Gastrocnemius medialis (tissue), 4 donors: ENCODE results near the gene VEGFA. TPM values are rescaled to one million over a fixed set of nuclear protein-coding genes. Genes with fewer than 3 reads are reported as not detected.

ENCODE experiments used
- ATAC-seq, 2 donors: fragments of 150-250 bp; one replicate each; pipeline ENCODE4 v1.9.1; 2016
- DNase-seq, 2 donors: peaks; one replicate each; pipeline ENCODE4 v3.0.0-alpha.2; 2019
- H3K27ac ChIP-seq, 4 donors: fragments of 200-600 bp; sonication (generic); 1 replicate in 1 of 4; 2 replicates in 3 of 4; pipeline ENCODE4 v1.5.1; 2016 to 2018; ENCODE audit warnings: mild to moderate bottlenecking in 2 of 4, moderate library complexity in 1 of 4
- H3K27me3 ChIP-seq, 3 donors: fragments of 200-600 bp; sonication (generic) in 2 of 3; 1 replicate in 1 of 3; 2 replicates in 2 of 3; pipeline versions ENCODE4 v1.5.1 to v1.6.0; 2016 to 2019; ENCODE audit warnings: mild to moderate bottlenecking in 1 of 3, moderate library complexity in 1 of 3
- H3K36me3 ChIP-seq, 2 donors: fragments of 200-600 bp; sonication (generic) in 1 of 2; one replicate each; pipeline ENCODE4 v1.5.1; 2017 to 2018
- H3K4me1 ChIP-seq, 2 donors: fragments of 200-600 bp; sonication (generic) in 1 of 2; one replicate each; pipeline ENCODE4 v1.5.1; 2016 to 2017; ENCODE audit warnings: mild to moderate bottlenecking in 2 of 2
- H3K4me3 ChIP-seq, 4 donors: fragments of 200-600 bp; sonication (generic) in 3 of 4; 1 replicate in 1 of 4; 2 replicates in 3 of 4; pipeline ENCODE4 v1.5.1; 2016 to 2019; ENCODE audit warnings: mild to moderate bottlenecking in 2 of 4
- H3K9me3 ChIP-seq, 3 donors: fragments of 200-600 bp; sonication (generic) in 2 of 3; 1 replicate in 1 of 3; 2 replicates in 2 of 3; pipeline ENCODE4 v1.5.1; 2016 to 2019
- CTCF ChIP-seq, 5 experiments: fragments of 450-650 bp in 3 of 5; fragments of 200-600 bp in 2 of 5; sonication (generic) in 2 of 5; IDR thresholded peaks in 4 of 5; conservative IDR thresholded peaks in 1 of 5; 1 replicate in 4 of 5; 2 replicates in 1 of 5; pipeline ENCODE4 v1.5.1; 2016 to 2019; ENCODE audit warnings: antibody characterized with exemption in 5 of 5, mild to moderate bottlenecking in 3 of 5, moderate library complexity in 3 of 5
- POLR2A ChIP-seq, 2 donors: fragments of 450-650 bp; IDR thresholded peaks; one replicate each; pipeline ENCODE4 v1.6.1; 2017; ENCODE audit warnings: antibody characterized with exemption in 2 of 2, mild to moderate bottlenecking in 2 of 2, moderate library complexity in 2 of 2
- in situ Hi-C, 4 donors: fragments of 200-750 bp; cut with MboI; loops; one replicate each; pipeline versions ENCODE4 v1.15.0 to v1.8.0; 2017; ENCODE audit warnings: low sequenced_read_pairs in 4 of 4
- intact Hi-C: fragments of 100-400 bp; cut with DNase I; formaldehyde crosslinking; loops from one replicate; pipeline ENCODE4 v1.15.1; 2023; ENCODE audit warnings: low total_unique reads
- total RNA-seq, 4 donors: library from RNA; depleted of rRNA; stranded (reverse); fragments of >200 nt; gene quantifications; one replicate each; pipeline versions ENCODE4 v1.1.0 to v1.2.3, GENCODE V29; 2016

Gene VEGFA
- total RNA-seq, 4 donors from 2014 or later: 66.4 to 195 (median 149) TPM

- Histone ChIP-seq H3K4me1 (no peaks in the 10 kb centered on the region), H3K4me3 (no peak overlapping the region), H3K9me3 (peaks cover 3 to 14% (median 6%) of the 10 kb centered on the region in 3 donors), H3K36me3 (no peaks in the 10 kb centered on the region), H3K27ac (no peak overlapping the region), H3K27me3 (no peaks in the 10 kb centered on the region)
- DNase-seq: no peak
- in situ Hi-C loops: no loop called here
- no peak for ATAC-seq
- TF ChIP-seq CTCF (IDR thresholded peaks at IDR 0.05 in 4 of 5, conservative IDR thresholded peaks at IDR 0.05 in 1 of 5) (no peak), POLR2A (IDR thresholded peaks at IDR 0.05) (no peak)
- intact Hi-C loops: no loop called here
These were observed 40.5 kb upstream of the VEGFA start for GRCh38 chr6:43729537-43729936.

GRCh38 chr6:43730634-43731033 is 39.4 kb upstream of the VEGFA start:
- Histone ChIP-seq H3K27ac (no peak overlapping the region), H3K4me3 (no peak overlapping the region), H3K4me1 (no peaks in the 10 kb centered on the region), H3K27me3 (no peaks in the 10 kb centered on the region), H3K36me3 (no peaks in the 10 kb centered on the region), H3K9me3 (peaks cover 3 to 14% (median 6%) of the 10 kb centered on the region in 3 donors)
- intact Hi-C loops (no loop called here), in situ Hi-C loops (no loop called here)
- DNase-seq (no peak), ATAC-seq (no peak)
- no peak for TF ChIP-seq POLR2A (IDR thresholded peaks at IDR 0.05)
- TF ChIP-seq CTCF (IDR thresholded peaks at IDR 0.05 in 4 of 5, conservative IDR thresholded peaks at IDR 0.05 in 1 of 5): no peak

GRCh38 chr6:43733471-43734293 is 36.3 kb upstream of the VEGFA start:
- no peak overlapping the region for H3K4me3 ChIP-seq
- H3K36me3 ChIP-seq: no peaks in the 10 kb centered on the region
- in situ Hi-C loops: no loop called here
- no peak overlapping the region for H3K27ac ChIP-seq
- no peak for TF ChIP-seq CTCF (IDR thresholded peaks at IDR 0.05 in 4 of 5, conservative IDR thresholded peaks at IDR 0.05 in 1 of 5)
- TF ChIP-seq POLR2A (IDR thresholded peaks at IDR 0.05): no peak
- H3K9me3 ChIP-seq: peaks cover 3 to 14% (median 6%) of the 10 kb centered on the region in 3 donors
- no peak for DNase-seq
- H3K27me3 ChIP-seq: no peaks in the 10 kb centered on the region
- H3K4me1 ChIP-seq: no peaks in the 10 kb centered on the region
- no peak for ATAC-seq
- intact Hi-C loops: no loop called here

- DNase-seq: no peak
- TF ChIP-seq CTCF (IDR thresholded peaks at IDR 0.05 in 4 of 5, conservative IDR thresholded peaks at IDR 0.05 in 1 of 5) (no peak), POLR2A (IDR thresholded peaks at IDR 0.05) (no peak)
- in situ Hi-C loops: no loop called here
- Histone ChIP-seq H3K36me3 (no peaks in the 10 kb centered on the region), H3K4me3 (no peak overlapping the region), H3K9me3 (peaks cover 3 to 14% (median 6%) of the 10 kb centered on the region in 3 donors), H3K27ac (no peak overlapping the region), H3K4me1 (no peaks in the 10 kb centered on the region), H3K27me3 (no peaks in the 10 kb centered on the region)
- no peak for ATAC-seq
- intact Hi-C loops: no loop called here
These were observed 35.7 kb upstream of the VEGFA start for GRCh38 chr6:43734294-43734665.
